CD14-positive monocyte (primary cell): ENCODE results near the gene SPINK14. TPM values are rescaled to one million over a fixed set of nuclear protein-coding genes. Genes with fewer than 3 reads are reported as not detected.

Source experiments
- DNase-seq, 3 donors: peaks; one replicate each; pipeline ENCODE4 v3.0.0-alpha.2; 2011 to 2022
- H2AFZ ChIP-seq: 2 replicates; pipeline ENCODE4 v1.6.0; 2012; ENCODE audit warnings: mild to moderate bottlenecking, low read depth, low read length, inconsistent platforms; ENCODE audit not compliant: insufficient read depth, poor library complexity, severe bottlenecking
- H3K27ac ChIP-seq, 2 donors: 1 replicate in 1 of 2; 2 replicates in 1 of 2; pipeline ENCODE4 v1.5.1; 2012 to 2013; ENCODE audit warnings: low read length in 2 of 2, control low read depth in 1 of 2, inconsistent platforms in 1 of 2, low read depth in 1 of 2, mild to moderate bottlenecking in 1 of 2
- H3K27me3 ChIP-seq, 2 donors: one replicate each; pipeline versions ENCODE4 v1.6.0 to v1.6.1; 2011 to 2013; ENCODE audit warnings: low read length in 2 of 2; ENCODE audit not compliant: control insufficient read depth in 2 of 2, insufficient read depth in 2 of 2
- H3K36me3 ChIP-seq, 2 donors: replicated peaks in 1 of 2; 1 replicate in 1 of 2; 2 replicates in 1 of 2; pipeline versions ENCODE4 v1.5.1 to v1.6.1; 2012 to 2013; ENCODE audit warnings: low read length in 2 of 2, control low read depth in 1 of 2, inconsistent platforms in 1 of 2, mild to moderate bottlenecking in 1 of 2; ENCODE audit not compliant: insufficient read depth in 2 of 2, control insufficient read depth in 1 of 2
- H3K4me1 ChIP-seq, 2 donors: 1 replicate in 1 of 2; 2 replicates in 1 of 2; pipeline versions ENCODE4 v1.5.1 to v1.6.1; 2012 to 2013; ENCODE audit warnings: low read length in 2 of 2, control low read depth in 1 of 2, inconsistent platforms in 1 of 2, mild to moderate bottlenecking in 1 of 2, moderate library complexity in 1 of 2; ENCODE audit not compliant: insufficient read depth in 2 of 2, control insufficient read depth in 1 of 2
- H3K4me2 ChIP-seq: replicated peaks from 2 replicates; pipeline ENCODE3; 2012; ENCODE audit warnings: low read length, moderate library complexity, mild to moderate bottlenecking; ENCODE audit not compliant: poor library complexity, severe bottlenecking; ENCODE audit errors: extremely low read depth
- H3K4me3 ChIP-seq, 3 experiments: fragments of 200-600 bp in 1 of 3; sonication (generic) in 1 of 3; replicated peaks in 1 of 3; 1 replicate in 2 of 3; 2 replicates in 1 of 3; pipeline ENCODE4 v1.5.1; 2011 to 2013; ENCODE audit warnings: low read length in 3 of 3, mild to moderate bottlenecking in 3 of 3, control low read depth in 2 of 3, low read depth in 2 of 3, inconsistent platforms in 1 of 3, moderate library complexity in 1 of 3
- H3K79me2 ChIP-seq: 2 replicates; pipeline ENCODE4 v1.6.0; 2012; ENCODE audit warnings: mild to moderate bottlenecking, control low read depth, inconsistent platforms, low read length, moderate library complexity; ENCODE audit not compliant: insufficient read depth
- H3K9ac ChIP-seq: 2 replicates; pipeline ENCODE4 v1.6.0; 2017; ENCODE audit warnings: low read length, mild to moderate bottlenecking; ENCODE audit not compliant: insufficient read depth, poor library complexity, severe bottlenecking
- H3K9me3 ChIP-seq, 2 donors: replicated peaks in 1 of 2; 1 replicate in 1 of 2; 2 replicates in 1 of 2; pipeline versions ENCODE4 v1.5.1 to v1.6.1; 2012 to 2013; ENCODE audit warnings: low read length in 2 of 2, control low read depth in 1 of 2; ENCODE audit not compliant: control insufficient read depth in 1 of 2, insufficient read depth in 1 of 2
- H4K20me1 ChIP-seq: 2 replicates; pipeline ENCODE4 v1.6.0; 2012; ENCODE audit warnings: mild to moderate bottlenecking, low read length, control low read depth, moderate library complexity; ENCODE audit not compliant: insufficient read depth
- H3K27ac Mint-ChIP-seq, 7 donors: one replicate each; pipeline ENCODE4 v1.8.0; 2020; ENCODE audit warnings: mild to moderate bottlenecking in 7 of 7, mixed read lengths in 7 of 7, moderate library complexity in 6 of 7, inconsistent platforms in 2 of 7
- H3K27me3 Mint-ChIP-seq, 3 donors: one replicate each; pipeline ENCODE4 v1.8.0; 2021 to 2022; ENCODE audit warnings: low read depth in 3 of 3, mild to moderate bottlenecking in 3 of 3, mixed read lengths in 3 of 3, moderate library complexity in 3 of 3, inconsistent platforms in 1 of 3
- H3K36me3 Mint-ChIP-seq, 2 donors: one replicate each; pipeline ENCODE4 v1.8.0; 2020; ENCODE audit warnings: mixed read lengths in 2 of 2, inconsistent platforms in 1 of 2, mild to moderate bottlenecking in 1 of 2
- H3K4me1 Mint-ChIP-seq: one replicate; pipeline ENCODE4 v1.8.0; 2020; ENCODE audit warnings: mild to moderate bottlenecking, mixed read lengths
- H3K4me3 Mint-ChIP-seq, 2 donors: one replicate each; pipeline ENCODE4 v1.8.0; 2020; ENCODE audit warnings: mild to moderate bottlenecking in 2 of 2, mixed read lengths in 2 of 2, moderate library complexity in 1 of 2
- H3K9me3 Mint-ChIP-seq, 7 donors: one replicate each; pipeline ENCODE4 v1.8.0; 2020 to 2022; ENCODE audit warnings: mixed read lengths in 7 of 7, mild to moderate bottlenecking in 6 of 7, moderate library complexity in 6 of 7, inconsistent platforms in 2 of 7
- WGBS: methylation state at CpG from one replicate; pipeline ENCODE4 v1.1.5; 2013; ENCODE audit warnings: missing lambda C conversion rate; ENCODE audit not compliant: insufficient coverage; 5-methylcytosine and 5-hydroxymethylcytosine counted together
- intact Hi-C, 2 donors: fragments of 100-400 bp; cut with micrococcal nuclease; formaldehyde crosslinking; loops; one replicate each; pipeline versions ENCODE4 v1.15.0 to v1.15.1; 2023
- polyA plus RNA-seq, 3 donors: library from polyadenylated mRNA; depleted of rRNA in 1 of 3; unstranded in 2 of 3; stranded (reverse) in 1 of 3; fragments of 300-500 nt in 2 of 3; fragments of >200 nt in 1 of 3; fragmentation: Illumina TruSeq in 2 of 3; gene quantifications; 1 replicate in 2 of 3; 2 replicates in 1 of 3; pipeline ENCODE4 v1.2.3, GENCODE V29; 2012 to 2021
- TF ChIP-seq, protein P1 (sequence below): fragments of 200-600 bp; IDR thresholded peaks from one replicate; pipeline ENCODE4 v1.8.0; 2022; ENCODE audit warnings: antibody characterized with exemption, mild to moderate bottlenecking

The SPINK14 gene
- polyA plus RNA-seq, 3 donors, result not detected

DNA sequence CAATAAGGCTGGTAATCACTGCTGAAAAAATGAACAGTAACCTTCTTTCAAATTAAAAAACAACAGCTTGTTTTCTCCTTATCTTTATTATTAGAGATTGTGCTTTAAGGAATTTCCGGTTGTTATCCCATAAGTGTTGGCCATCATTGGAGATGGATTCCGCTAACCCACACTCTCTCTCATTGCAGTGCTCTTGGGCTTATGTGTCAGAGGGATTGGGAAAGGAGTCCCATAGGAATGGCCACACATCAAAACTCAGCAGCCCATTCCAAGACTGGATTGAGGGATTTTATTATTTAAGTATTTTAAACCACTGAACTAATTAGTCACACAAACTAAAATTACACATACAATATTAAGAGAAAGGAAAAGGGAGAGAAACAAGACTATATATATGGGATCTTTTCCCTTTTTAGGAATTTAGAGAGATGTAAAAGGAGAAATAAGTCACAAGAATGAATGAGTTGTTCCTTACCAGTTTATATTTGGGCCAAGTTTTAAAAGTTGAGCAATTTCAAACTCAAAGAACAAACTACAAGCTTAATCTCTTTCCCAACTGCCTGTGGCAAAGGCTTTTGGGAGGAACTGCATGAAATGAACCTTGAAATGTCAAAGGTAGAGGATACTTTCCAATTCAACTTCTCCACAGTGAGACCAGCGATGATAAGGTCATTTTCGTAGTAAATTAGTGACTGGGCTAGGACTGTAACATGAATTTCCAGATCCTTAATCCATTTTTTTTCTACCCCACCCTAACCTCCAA lies 36.9 kb downstream of the SPINK14 start:
- H2AFZ ChIP-seq, result no peak overlapping the region
- H3K4me3 ChIP-seq, result no peak overlapping the region
- no CpG with 5 or more reads among the region's 4 CpGs for WGBS
- H4K20me1 ChIP-seq, result no peaks in the 10 kb centered on the region
- TF ChIP-seq, protein P1, sequence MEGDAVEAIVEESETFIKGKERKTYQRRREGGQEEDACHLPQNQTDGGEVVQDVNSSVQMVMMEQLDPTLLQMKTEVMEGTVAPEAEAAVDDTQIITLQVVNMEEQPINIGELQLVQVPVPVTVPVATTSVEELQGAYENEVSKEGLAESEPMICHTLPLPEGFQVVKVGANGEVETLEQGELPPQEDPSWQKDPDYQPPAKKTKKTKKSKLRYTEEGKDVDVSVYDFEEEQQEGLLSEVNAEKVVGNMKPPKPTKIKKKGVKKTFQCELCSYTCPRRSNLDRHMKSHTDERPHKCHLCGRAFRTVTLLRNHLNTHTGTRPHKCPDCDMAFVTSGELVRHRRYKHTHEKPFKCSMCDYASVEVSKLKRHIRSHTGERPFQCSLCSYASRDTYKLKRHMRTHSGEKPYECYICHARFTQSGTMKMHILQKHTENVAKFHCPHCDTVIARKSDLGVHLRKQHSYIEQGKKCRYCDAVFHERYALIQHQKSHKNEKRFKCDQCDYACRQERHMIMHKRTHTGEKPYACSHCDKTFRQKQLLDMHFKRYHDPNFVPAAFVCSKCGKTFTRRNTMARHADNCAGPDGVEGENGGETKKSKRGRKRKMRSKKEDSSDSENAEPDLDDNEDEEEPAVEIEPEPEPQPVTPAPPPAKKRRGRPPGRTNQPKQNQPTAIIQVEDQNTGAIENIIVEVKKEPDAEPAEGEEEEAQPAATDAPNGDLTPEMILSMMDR, result no peak
- no peaks in the 10 kb centered on the region for H3K9me3 ChIP-seq
- H3K4me1 ChIP-seq, result peaks cover 26 to 37% of the 10 kb centered on the region in 2 donors
- peaks cover 0 to 2% (median 0%) of the 10 kb centered on the region in 3 donors for H3K27me3 Mint-ChIP-seq
- DNase-seq, result peak in 2 of 3 donors; percentile 45 to 48
- peak overlapping the region; percentile 31 to 88 (median 66) for H3K27ac Mint-ChIP-seq
- H3K4me2 ChIP-seq, result peak overlapping the region; percentile 13
- H3K27me3 ChIP-seq, result no peaks in the 10 kb centered on the region
- H3K36me3 ChIP-seq, result no peaks in the 10 kb centered on the region
- H3K36me3 Mint-ChIP-seq, result no peaks in the 10 kb centered on the region
- H3K27ac ChIP-seq, result peak overlapping the region in 1 of 2 donors; percentile 58
- no peaks in the 10 kb centered on the region for H3K79me2 ChIP-seq
- H3K4me3 Mint-ChIP-seq, result no peak overlapping the region
- no peak overlapping the region for H3K9ac ChIP-seq
- intact Hi-C loops, result no loop called here
- peaks cover 30% of the 10 kb centered on the region for H3K4me1 Mint-ChIP-seq
- no peaks in the 10 kb centered on the region for H3K9me3 Mint-ChIP-seq

DNA sequence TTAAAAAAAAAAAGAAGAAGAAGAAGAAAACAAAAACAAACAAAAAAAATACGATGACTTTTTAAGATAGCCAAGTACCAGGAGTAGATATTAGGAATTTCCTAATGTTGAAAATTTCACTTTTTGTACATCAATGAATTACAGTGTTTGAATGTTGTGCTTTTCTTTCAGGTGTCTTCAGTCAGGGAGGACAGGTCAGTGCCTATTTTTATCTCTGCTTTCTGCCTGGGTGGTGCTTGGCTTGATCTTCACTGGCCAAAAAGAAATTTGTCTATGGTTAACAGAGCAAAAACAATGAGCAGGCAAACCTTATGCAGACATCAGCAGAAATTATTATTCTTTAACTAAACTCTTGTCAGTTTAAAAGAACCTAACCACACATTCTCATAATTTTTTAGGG lies 37.5 kb downstream of the SPINK14 start:
- peaks cover 30% of the 10 kb centered on the region for H3K4me1 Mint-ChIP-seq

More for the DNA sequence above, 37.5 kb downstream of the SPINK14 start:
- peaks cover 0 to 2% (median 0%) of the 10 kb centered on the region in 3 donors for H3K27me3 Mint-ChIP-seq
- no peak overlapping the region for H3K4me3 ChIP-seq
- no peaks in the 10 kb centered on the region for H4K20me1 ChIP-seq
- no peak overlapping the region for H2AFZ ChIP-seq
- H3K9me3 ChIP-seq, result no peaks in the 10 kb centered on the region
- H3K36me3 Mint-ChIP-seq, result no peaks in the 10 kb centered on the region
- H3K36me3 ChIP-seq, result no peaks in the 10 kb centered on the region
- H3K9me3 Mint-ChIP-seq, result no peaks in the 10 kb centered on the region
- H3K27ac ChIP-seq, result peak overlapping the region in 1 of 2 donors; percentile 58
- H3K4me1 ChIP-seq, result peaks cover 26 to 35% of the 10 kb centered on the region in 2 donors
- peak overlapping the region; percentile 18 to 88 (median 66) for H3K27ac Mint-ChIP-seq
- H3K27me3 ChIP-seq, result no peaks in the 10 kb centered on the region
- intact Hi-C loops, result no loop called here
- no peak overlapping the region for H3K9ac ChIP-seq
- no peak for DNase-seq
- no peak overlapping the region for H3K4me3 Mint-ChIP-seq
- H3K79me2 ChIP-seq, result no peaks in the 10 kb centered on the region
- WGBS, result no CpG with 5 or more reads among the region's 1 CpG
- H3K4me2 ChIP-seq, result peak overlapping the region; percentile 13
- TF ChIP-seq, protein P1, result no peak
